Stimulated activated CD4-positive, alpha-beta T cell treated with anti-CD3 and anti-CD28 coated beads, Interleukin-12 subunit alpha, Interleukin-12 subunit beta, amount 100 ng/mL, for 4 hours (primary cell): ENCODE results near the gene PRKCQ.

Experiments
- DNase-seq: peaks from one replicate; pipeline ENCODE4 v3.0.0-alpha.2; 2020

PRKCQ gene

DNA sequence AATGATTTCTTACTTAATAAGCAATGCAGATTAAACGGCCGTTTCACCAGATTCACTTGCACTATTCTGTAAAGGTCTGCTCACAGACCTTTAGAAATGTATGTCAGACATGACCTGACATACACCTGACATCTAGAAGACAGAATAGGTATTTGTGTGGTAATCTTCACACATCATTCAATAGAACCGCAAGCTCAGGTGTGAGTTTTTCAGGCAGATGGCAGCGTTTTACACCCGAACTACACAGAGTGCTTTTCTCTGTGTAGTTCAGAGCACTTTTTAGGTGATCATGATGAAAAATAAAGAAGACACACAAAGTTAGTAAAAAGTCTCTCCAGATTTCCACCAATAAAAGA, 63.2 kb downstream of the PRKCQ start:
- no peak for DNase-seq

- no peak for DNase-seq
Observed at GRCh38 chr10:6516281-6516928, 63.7 kb downstream of the PRKCQ start.

DNA sequence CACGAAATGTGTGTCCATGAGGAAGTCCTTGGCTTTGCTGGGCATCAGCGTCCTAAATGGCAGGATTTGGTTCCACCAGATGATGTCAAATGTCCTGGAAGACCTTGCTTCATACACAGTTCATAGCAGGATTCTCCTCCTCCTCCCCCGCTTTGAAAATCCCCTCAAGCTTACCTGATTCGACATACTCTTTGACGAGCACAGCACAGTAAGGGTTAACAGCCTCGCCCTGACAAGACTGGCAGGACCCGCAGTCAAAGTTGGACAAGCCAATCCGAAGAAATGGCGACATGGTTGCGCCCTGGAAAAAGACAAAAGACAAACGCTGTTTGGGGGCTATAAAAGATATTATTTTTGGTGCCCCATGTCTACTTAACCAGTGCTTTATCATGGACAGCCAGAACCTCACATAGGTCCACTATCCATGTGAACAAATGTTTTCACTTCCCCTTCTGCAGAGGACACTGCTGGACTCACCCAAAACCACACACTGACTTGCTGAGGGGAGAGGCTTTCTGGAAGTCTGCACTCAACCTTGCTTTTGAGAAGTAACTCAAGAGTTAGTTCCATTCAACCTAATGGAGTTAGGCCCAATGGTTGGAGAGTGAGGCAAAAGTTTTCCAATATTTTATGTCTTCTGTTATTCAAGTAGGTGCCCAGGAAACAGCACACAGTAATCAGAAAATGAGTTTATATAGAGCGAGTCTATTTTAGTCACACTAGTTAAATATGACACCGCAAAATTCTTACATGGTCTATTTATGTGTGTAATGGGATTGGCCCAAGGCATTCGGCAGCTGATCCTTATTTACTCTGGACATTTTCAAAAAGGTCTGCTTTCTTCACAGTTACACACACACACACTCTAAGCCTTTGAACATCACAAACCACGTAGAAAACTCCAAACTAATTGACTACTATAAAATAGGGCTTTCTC, 65.0 kb downstream of the PRKCQ start:
- DNase-seq, result no peak

GRCh38 chr10:6514180-6514579, 65.9 kb downstream of the PRKCQ start:
- DNase-seq, result no peak

DNA sequence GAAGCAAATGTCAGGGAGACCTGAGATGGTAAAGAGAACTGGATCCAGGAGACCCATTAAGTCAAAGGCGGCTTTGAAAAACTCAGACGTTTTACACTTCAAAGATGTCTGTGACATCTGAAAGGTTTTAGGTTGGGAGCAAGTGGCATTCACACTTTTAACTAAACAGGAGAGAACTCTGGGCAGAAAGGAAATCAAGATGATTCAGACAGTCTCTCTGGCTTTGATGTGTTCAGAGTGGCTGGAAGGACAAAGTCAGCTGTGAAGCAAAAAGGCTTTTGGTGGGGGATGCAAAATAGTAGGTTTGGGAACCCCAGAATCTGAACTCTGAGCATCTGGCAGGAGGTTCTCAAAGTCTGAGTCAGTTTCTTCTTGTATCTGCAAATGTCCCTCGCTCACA, 66.6 kb downstream of the PRKCQ start:
- DNase-seq, result no peak

GRCh38 chr10:6512182-6512581, 67.9 kb downstream of the PRKCQ start:
- no peak for DNase-seq

DNA sequence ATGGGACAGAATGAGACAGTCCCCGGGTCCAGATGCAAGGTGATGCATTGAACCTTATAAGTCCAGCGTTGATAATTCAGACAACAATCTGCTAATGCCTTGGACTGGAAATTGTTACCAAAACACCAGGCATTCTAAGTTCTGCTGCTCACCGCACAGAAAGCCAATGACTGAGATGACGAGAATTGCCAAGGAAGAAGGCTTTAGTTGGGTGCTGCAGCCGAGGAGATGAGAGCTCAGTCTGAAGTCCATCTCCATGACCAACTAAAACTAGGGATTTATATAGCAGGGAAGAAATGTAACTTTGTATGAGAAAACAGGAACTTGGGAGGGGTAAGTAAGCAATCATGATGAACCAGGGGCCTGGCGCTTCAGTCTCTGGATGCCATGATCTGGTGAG, 68.7 kb downstream of the PRKCQ start:
- DNase-seq, result no peak

GRCh38 chr10:6507311-6507710, 72.8 kb downstream of the PRKCQ start:
- no peak for DNase-seq

DNA sequence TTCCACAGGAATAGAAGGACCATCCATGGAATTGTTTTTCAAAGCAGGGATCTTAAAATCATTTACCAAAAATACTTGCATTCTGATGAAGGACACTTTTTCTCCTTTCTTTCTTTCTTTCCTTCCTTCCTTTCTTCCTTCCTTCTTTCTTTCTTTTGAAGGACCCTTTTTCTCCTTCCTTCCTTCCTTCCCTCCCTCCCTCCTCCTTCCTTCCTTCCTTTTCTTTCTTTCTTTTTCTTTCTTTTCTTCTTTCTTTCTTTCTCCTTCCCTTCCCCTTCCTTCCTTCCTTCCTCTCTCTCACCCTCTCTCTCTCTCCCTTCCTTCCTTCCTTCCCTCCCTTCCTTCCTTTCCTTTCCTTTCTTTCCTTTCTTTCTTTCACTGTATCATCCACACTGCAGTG, 74.8 kb downstream of the PRKCQ start:
- DNase-seq, result no peak

DNA sequence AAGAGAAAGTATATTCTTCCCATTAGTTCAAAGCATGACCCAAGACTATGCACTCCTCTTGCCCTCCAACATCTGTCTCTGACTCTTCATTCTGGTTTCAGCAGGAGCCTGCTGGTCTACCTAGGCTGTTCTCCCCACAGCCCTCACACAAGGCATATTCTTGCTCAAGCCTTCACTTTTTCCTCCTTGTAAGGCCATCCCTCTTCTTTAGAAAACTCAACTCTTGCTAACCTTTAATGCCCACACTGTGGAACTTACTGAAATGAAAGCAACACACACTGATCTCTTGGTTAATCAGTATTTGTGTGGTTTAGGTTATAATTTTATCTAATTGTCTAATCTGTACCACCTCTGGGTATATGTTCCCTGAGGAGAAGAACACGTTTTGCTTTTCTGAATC, 75.8 kb downstream of the PRKCQ start:
- no peak for DNase-seq

- DNase-seq, result no peak
Observed at GRCh38 chr10:6503171-6503570, 76.9 kb downstream of the PRKCQ start.

GRCh38 chr10:6501931-6502330, 78.1 kb downstream of the PRKCQ start:
- DNase-seq, result no peak

- DNase-seq, result no peak
Observed at GRCh38 chr10:6499974-6500373, 80.1 kb downstream of the PRKCQ start.

DNA sequence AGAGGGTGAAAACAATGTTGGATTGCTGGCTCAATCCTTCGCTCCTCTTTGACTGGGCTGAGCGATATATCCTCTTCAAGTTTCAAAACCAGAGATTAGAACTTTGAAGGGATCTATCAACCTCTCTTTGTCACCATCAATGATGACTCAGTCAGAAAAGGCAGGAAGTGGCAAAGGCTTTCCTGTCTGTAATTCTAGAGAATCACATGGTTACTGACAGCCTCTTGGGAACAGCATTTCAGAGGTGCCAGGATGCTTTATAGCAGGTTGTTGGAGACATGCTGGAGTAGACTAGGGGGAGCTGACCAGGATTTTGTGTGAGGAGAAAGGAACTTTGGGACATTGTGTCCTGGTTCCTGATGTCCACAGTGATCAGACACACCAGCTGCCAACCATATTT, 81.3 kb downstream of the PRKCQ start:
- DNase-seq, result no peak

GRCh38 chr10:6497620-6498019, 82.5 kb downstream of the PRKCQ start:
- DNase-seq, result no peak

- DNase-seq, result no peak
Observed at GRCh38 chr10:6494936-6495592, 85.0 kb downstream of the PRKCQ start.

- DNase-seq, result no peak
Observed at GRCh38 chr10:6494442-6494819, 85.6 kb downstream of the PRKCQ start.

DNA sequence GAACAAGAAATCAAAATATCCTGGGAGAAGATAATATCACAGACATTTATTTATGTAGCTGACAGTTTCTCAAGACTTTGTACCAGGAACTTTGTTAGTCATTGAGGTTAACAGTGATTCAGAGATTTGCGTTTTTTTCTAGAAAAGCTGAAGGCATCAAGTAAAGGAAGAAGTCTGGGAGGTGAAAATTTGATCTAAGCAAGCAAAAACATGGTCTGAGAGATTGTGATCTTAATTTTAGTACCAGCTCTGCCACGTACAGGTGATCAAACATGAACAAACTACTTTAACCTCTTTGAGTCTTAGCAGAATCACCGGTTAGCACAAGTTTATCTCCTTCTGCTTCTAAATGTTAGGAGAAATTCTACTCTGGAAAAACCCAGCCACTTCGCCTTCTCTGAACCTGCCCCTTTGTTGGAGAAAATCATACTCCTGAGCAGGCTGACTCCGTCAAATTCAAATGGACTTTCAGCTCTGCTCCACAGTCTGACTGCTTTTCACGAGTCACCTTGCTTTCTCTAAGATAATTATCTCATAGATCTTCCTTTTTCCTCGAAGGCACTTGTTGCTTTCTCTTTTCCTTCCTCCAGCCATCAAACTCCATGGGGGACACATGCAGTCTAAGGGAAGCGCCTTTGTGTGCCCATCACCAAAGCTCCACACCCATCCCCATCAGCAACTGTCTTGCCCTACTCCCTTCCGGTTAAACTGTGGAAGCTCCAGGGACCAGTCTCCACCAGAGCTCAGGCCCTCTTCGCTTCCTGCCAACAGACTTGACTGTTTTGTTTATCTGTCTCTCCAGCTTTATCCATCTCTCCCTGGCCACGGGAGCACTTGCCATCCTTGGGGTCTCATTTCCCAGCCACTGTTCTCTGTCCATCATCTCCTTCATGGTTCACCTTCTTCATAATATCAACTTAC, 86.3 kb downstream of the PRKCQ start:
- DNase-seq, result no peak

DNA sequence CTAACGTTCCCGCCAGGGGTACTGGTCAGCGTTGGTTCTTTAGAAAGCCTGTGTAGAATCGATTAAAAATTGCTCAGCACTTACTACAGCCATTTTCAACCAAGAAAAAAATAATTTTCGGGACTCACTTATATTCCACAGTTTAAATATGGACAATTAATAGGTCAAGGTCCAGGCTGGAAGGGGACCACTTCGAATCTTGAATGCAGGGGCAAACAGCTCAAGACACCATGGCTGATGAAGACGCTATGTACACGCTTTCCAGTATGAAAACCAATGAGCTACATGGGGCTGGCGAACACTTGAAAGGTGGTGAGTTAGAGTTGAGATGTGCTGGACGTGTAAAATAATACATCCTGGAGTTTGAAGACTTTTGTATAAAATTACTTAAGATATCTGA, 87.2 kb downstream of the PRKCQ start:
- no peak for DNase-seq

DNA sequence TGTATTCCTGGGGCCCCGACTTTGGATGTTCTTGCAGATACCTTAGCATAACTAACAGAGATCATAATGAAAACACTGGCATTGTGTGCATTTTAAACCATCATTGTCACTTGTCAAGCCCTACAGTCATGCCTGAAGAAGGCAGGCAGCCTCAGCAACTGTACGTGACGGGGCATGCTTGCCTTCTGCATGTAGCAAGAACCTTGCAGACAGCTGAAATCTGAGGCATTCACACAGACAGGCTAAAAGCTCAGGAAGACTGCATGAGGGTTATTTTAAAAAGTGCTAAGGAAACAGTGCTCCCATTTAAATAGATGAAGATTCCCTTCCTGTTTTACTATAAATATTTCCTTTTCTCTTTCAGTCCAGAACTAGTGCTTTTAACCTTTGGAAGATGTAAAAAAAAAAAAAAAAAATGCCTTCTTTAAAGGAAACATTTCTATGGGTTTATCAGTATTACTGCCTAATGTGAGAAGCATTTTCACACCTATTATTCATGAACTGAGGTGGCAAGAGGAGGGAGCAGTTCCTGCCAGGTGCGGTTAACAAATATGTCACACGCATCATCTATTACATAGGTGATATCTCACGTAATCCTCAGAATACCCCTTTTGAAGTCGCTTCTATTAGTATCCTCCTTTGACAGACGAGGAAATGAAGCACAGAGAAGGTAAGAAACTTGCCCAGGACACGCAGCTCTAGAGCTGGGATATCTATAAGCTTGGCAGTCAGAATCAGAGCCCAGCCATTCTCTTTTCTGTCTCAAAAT, 88.1 kb downstream of the PRKCQ start:
- no peak for DNase-seq

DNA sequence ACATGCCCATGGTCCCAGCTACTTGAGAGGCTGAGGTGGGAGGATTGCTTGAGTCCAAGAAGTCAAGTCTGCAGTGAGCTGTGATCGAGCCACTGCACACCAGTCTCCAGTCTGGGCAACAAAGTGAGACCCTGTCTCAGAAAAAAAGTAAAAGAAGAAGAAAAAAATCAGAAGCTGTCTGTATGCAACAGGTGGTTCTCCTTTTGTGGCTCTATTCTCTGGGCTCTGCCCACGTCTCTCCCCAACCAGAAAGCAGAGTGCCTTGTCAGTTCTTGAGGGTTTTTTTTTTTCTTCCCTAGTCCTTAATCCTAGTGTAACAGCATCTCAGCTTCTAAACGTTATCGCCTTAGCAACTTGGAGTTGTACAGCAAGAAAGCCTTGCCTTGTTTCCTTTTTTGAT, 89.5 kb downstream of the PRKCQ start:
- DNase-seq, result no peak

DNA sequence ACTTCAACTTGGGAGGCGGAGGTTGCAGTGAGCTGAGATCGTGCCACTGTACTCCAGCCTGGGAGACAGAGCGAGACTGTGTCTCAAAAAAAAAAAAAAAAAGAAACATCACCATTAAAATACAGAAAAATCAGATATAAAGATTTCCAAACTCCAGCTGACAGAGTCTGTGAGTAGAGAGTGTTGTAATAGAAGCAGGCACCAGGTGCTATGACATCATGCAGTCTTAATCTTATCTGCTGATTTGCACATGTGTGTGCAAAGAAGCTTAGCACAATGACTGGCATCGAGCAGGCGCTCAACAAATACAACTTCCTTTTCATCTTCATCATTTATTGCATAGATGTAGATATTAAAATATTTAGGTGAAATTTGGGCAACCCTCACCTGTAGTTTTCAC, 92.2 kb downstream of the PRKCQ start:
- no peak for DNase-seq
